Natural killer cell treated with Interleukin-12 subunit alpha and Interleukin-12 subunit beta and Interleukin-15 and Interleukin-18, amount 100 ng/mL, for 72 hours (primary cell): Measurements from ENCODE around the gene VMO1. TPM values are rescaled to one million over a fixed set of nuclear protein-coding genes. Genes with fewer than 3 reads are reported as not detected.

Experiments
- ATAC-seq, 2 donors: fragments of 150-1000 bp; cut with Tn5 transposase in 1 of 2; sonication (Bioruptor Pico), chemical (Tn5 transposase) in 1 of 2; 2 replicates each; pipeline ENCODE4 v1.10.0; 2021
- DNase-seq: peaks from one replicate; pipeline ENCODE4 v3.0.0; 2022; ENCODE audit warnings: low spot score
- H3K27ac Mint-ChIP-seq, 2 donors: 1 replicate in 1 of 2; 2 replicates in 1 of 2; pipeline ENCODE4 v1.8.0; 2022; ENCODE audit warnings: mixed read lengths in 2 of 2, mild to moderate bottlenecking in 1 of 2, moderate library complexity in 1 of 2
- H3K27me3 Mint-ChIP-seq, 2 donors: 1 replicate in 1 of 2; 2 replicates in 1 of 2; pipeline ENCODE4 v1.8.0; 2022; ENCODE audit warnings: mixed read lengths in 2 of 2
- H3K36me3 Mint-ChIP-seq: one replicate; pipeline ENCODE4 v1.8.0; 2022; ENCODE audit warnings: mixed read lengths
- H3K4me1 Mint-ChIP-seq, 2 donors: 1 replicate in 1 of 2; 2 replicates in 1 of 2; pipeline ENCODE4 v1.8.0; 2022; ENCODE audit warnings: low read depth in 2 of 2, mixed read lengths in 2 of 2, mild to moderate bottlenecking in 1 of 2
- H3K4me3 Mint-ChIP-seq: one replicate; pipeline ENCODE4 v1.8.0; 2022; ENCODE audit warnings: mixed read lengths
- H3K9me3 Mint-ChIP-seq: 2 replicates; pipeline ENCODE4 v1.8.0; 2022; ENCODE audit warnings: mixed read lengths
- total RNA-seq, 2 donors: library from RNA; stranded (reverse); gene quantifications; one replicate each; pipeline ENCODE4 v1.2.3, GENCODE V29; 2022

VMO1 gene
- total RNA-seq, 2 donors from 2014 or later: 4.5 to 15.4 TPM

- Mint-ChIP-seq H3K27me3 (peaks cover 20 to 25% of the 10 kb centered on the region in 2 donors), H3K36me3 (peaks cover 6% of the 10 kb centered on the region), H3K27ac (peak overlapping the region in 1 of 2 donors; percentile 71), H3K4me1 (peaks cover 26% of the 10 kb centered on the region in 2 donors), H3K9me3 (no peaks in the 10 kb centered on the region), H3K4me3 (peak overlapping the region; percentile 81)
- ATAC-seq (no peak), DNase-seq (no peak)
Measured at GRCh38 chr17:4740584-4740983, 45.6 kb downstream of the VMO1 start.

GRCh38 chr17:4740025-4740351 is 46.2 kb downstream of the VMO1 start:
- no peaks in the 10 kb centered on the region for H3K9me3 Mint-ChIP-seq
- no peak for DNase-seq
- H3K36me3 Mint-ChIP-seq: peaks cover 6% of the 10 kb centered on the region
- peaks cover 18 to 25% of the 10 kb centered on the region in 2 donors for H3K27me3 Mint-ChIP-seq
- peak overlapping the region; percentile 81 for H3K4me3 Mint-ChIP-seq
- peaks cover 27 to 29% of the 10 kb centered on the region in 2 donors for H3K4me1 Mint-ChIP-seq
- no peak for ATAC-seq
- peak overlapping the region in 1 of 2 donors; percentile 71 for H3K27ac Mint-ChIP-seq

- H3K27ac Mint-ChIP-seq: peak within 1 kb of the TSS; percentile 18 to 82
Measured at GRCh38 chr17:4739122-4740024, 46.8 kb downstream of the VMO1 start, which contains the start of the genes CXCL16 and ZMYND15. CXCL16 (minus strand) TSS chr17:4739928; CDS start chr17:4739339, 589 bp downstream. ZMYND15 (plus strand) TSS chr17:4739833; CDS start chr17:4740549, 716 bp downstream.

GRCh38 chr17:4738136-4739121 is 47.7 kb downstream of the VMO1 start:
- peak in 1 of 2 donors; percentile 2 for ATAC-seq
- H3K27me3 Mint-ChIP-seq: peaks cover 15 to 25% of the 10 kb centered on the region in 2 donors
- DNase-seq: no peak
- H3K27ac Mint-ChIP-seq: peak overlapping the region; percentile 18 to 82
- no peaks in the 10 kb centered on the region for H3K9me3 Mint-ChIP-seq
- peaks cover 11% of the 10 kb centered on the region for H3K36me3 Mint-ChIP-seq
- H3K4me3 Mint-ChIP-seq: peak overlapping the region; percentile 85
- H3K4me1 Mint-ChIP-seq: peaks cover 33 to 36% of the 10 kb centered on the region in 2 donors

More at GRCh38 chr17:4739122-4740024, 46.8 kb downstream of the VMO1 start, which contains the start of the genes CXCL16 and ZMYND15:
- Mint-ChIP-seq H3K9me3 (no peaks in the 10 kb centered on the region), H3K4me1 (peaks cover 29 to 34% of the 10 kb centered on the region in 2 donors), H3K36me3 (peaks cover 9% of the 10 kb centered on the region), H3K27me3 (peaks cover 15 to 25% of the 10 kb centered on the region in 2 donors), H3K4me3 (peak within 1 kb of the TSS; percentile 85)
- peak; percentile 74 for DNase-seq
- peak; percentile 71 to 80 for ATAC-seq

GRCh38 chr17:4735876-4736651 is 50.1 kb downstream of the VMO1 start:
- Mint-ChIP-seq H3K9me3 (no peaks in the 10 kb centered on the region), H3K27me3 (peaks cover 15 to 25% of the 10 kb centered on the region in 2 donors), H3K27ac (peak overlapping the region in 1 of 2 donors; percentile 73), H3K4me3 (peak overlapping the region; percentile 24), H3K4me1 (peaks cover 46 to 49% of the 10 kb centered on the region in 2 donors), H3K36me3 (peaks cover 15% of the 10 kb centered on the region)
- ATAC-seq (no peak), DNase-seq (no peak)

Other genes starting within 250 kb of the VMO1 start
- gene MYBBP1A, start 231.0 kb downstream of the VMO1 start, total RNA-seq: 100 to 1,000 TPM in 1 of 2 donors, 10 to 100 TPM in 1; 92.3 to 246 TPM
- gene GGT6, start 225.8 kb downstream of the VMO1 start, total RNA-seq: not detected
- not detected for gene SMTNL2, start 201.8 kb downstream of the VMO1 start, total RNA-seq
- not detected for gene ALOX15, start 144.7 kb downstream of the VMO1 start, total RNA-seq
- gene PELP1, start 82.2 kb downstream of the VMO1 start, total RNA-seq: 100 to 1,000 TPM in 1 of 2 donors, 10 to 100 TPM in 1; 76.9 to 161 TPM
- 100 to 1,000 TPM; 834 to 935 TPM for gene ARRB2, start 75.7 kb downstream of the VMO1 start, total RNA-seq
- gene MED11, start 54.9 kb downstream of the VMO1 start, total RNA-seq: 10 to 100 TPM; 27.2 to 34.6 TPM
- gene ZMYND15, start 46.5 kb downstream of the VMO1 start, total RNA-seq: 1 to 10 TPM; 1.0 to 2.3 TPM
- 10 to 100 TPM; 22.6 to 46.3 TPM for gene CXCL16, start 46.4 kb downstream of the VMO1 start, total RNA-seq
- gene TM4SF5, start 14.5 kb downstream of the VMO1 start, total RNA-seq: not detected
- gene GLTPD2, start 2.6 kb upstream of the VMO1 start, total RNA-seq: under 1 TPM in 1 of 2 donors, not detected in 1; 0.38 TPM
- gene PSMB6, start 9.8 kb upstream of the VMO1 start, total RNA-seq: 100 to 1,000 TPM; 145 to 174 TPM
- 10 to 100 TPM; 38.4 to 46.9 TPM for gene PLD2, start 20.8 kb upstream of the VMO1 start, total RNA-seq
- 10 to 100 TPM; 72.4 to 98.2 TPM for gene MINK1, start 47.0 kb upstream of the VMO1 start, total RNA-seq
- gene C17orf107, start 113.2 kb upstream of the VMO1 start, total RNA-seq: 1 to 10 TPM; 1.3 to 2.3 TPM
- gene CHRNE, start 116.7 kb upstream of the VMO1 start, total RNA-seq: 1 to 10 TPM; 3.9 to 7.6 TPM
- gene GP1BA, start 145.9 kb upstream of the VMO1 start, total RNA-seq: under 1 TPM in 1 of 2 donors, not detected in 1; 0.12 TPM
- gene SLC25A11, start 153.7 kb upstream of the VMO1 start, total RNA-seq: 10 to 100 TPM; 85.9 to 91.6 TPM
- 100 to 1,000 TPM; 144 to 150 TPM for gene RNF167, start 153.9 kb upstream of the VMO1 start, total RNA-seq
- gene PFN1, start 162.2 kb upstream of the VMO1 start, total RNA-seq: 1,000 to 10,000 TPM; 1,741 to 1,743 TPM
- 10 to 100 TPM in 1 of 2 donors, 1 to 10 TPM in 1; 8.7 to 26.1 TPM for gene ENO3, start 164.8 kb upstream of the VMO1 start, total RNA-seq
- 10 to 100 TPM; 51.4 to 71.9 TPM for gene SPAG7, start 181.5 kb upstream of the VMO1 start, total RNA-seq
- 10 to 100 TPM; 51.0 to 87.9 TPM for gene CAMTA2, start 201.3 kb upstream of the VMO1 start, total RNA-seq
- gene INCA1, start 211.2 kb upstream of the VMO1 start, total RNA-seq: under 1 TPM; 0.31 to 0.56 TPM
- 10 to 100 TPM; 39.4 to 80.3 TPM for gene KIF1C, start 211.6 kb upstream of the VMO1 start, total RNA-seq
- not detected for gene SLC52A1, start 249.1 kb upstream of the VMO1 start, total RNA-seq